Endothelial cell of umbilical vein (primary cell): ENCODE data around the gene CEP89.

Source experiments
- EZH2 ChIP-seq: IDR thresholded peaks from 2 replicates; pipeline ENCODE4 v1.6.1; 2012; ENCODE audit warnings: borderline replicate concordance, low read depth, mild to moderate bottlenecking, moderate library complexity, low read length, inconsistent platforms; ENCODE audit not compliant: severe bottlenecking
- GATA2 ChIP-seq: IDR thresholded peaks from 2 replicates; pipeline ENCODE4 v1.7.0; 2011; ENCODE audit warnings: low read depth, mild to moderate bottlenecking, moderate library complexity, mixed read lengths, low read length; ENCODE audit not compliant: insufficient read length, insufficient read depth
- JUN ChIP-seq: IDR thresholded peaks from 2 replicates; pipeline ENCODE4 v1.6.1; 2011; ENCODE audit warnings: borderline replicate concordance, low read depth; ENCODE audit not compliant: insufficient read length, insufficient read depth
- TF ChIP-seq, protein P1 (sequence below), 2 donors: IDR thresholded peaks; 1 replicate in 1 of 2; 2 replicates in 1 of 2; pipeline ENCODE4 v1.5.1; 2011; ENCODE audit warnings: low read length in 2 of 2, mild to moderate bottlenecking in 2 of 2, moderate library complexity in 2 of 2, control low read depth in 1 of 2, inconsistent platforms in 1 of 2, low read depth in 1 of 2; ENCODE audit not compliant: insufficient read depth in 1 of 2; ENCODE audit errors: extremely low read depth in 1 of 2
- TF ChIP-seq, protein P2 (sequence below): IDR thresholded peaks from 2 replicates; pipeline ENCODE4 v1.6.1; 2011; ENCODE audit not compliant: insufficient read depth, insufficient read length

DNA sequence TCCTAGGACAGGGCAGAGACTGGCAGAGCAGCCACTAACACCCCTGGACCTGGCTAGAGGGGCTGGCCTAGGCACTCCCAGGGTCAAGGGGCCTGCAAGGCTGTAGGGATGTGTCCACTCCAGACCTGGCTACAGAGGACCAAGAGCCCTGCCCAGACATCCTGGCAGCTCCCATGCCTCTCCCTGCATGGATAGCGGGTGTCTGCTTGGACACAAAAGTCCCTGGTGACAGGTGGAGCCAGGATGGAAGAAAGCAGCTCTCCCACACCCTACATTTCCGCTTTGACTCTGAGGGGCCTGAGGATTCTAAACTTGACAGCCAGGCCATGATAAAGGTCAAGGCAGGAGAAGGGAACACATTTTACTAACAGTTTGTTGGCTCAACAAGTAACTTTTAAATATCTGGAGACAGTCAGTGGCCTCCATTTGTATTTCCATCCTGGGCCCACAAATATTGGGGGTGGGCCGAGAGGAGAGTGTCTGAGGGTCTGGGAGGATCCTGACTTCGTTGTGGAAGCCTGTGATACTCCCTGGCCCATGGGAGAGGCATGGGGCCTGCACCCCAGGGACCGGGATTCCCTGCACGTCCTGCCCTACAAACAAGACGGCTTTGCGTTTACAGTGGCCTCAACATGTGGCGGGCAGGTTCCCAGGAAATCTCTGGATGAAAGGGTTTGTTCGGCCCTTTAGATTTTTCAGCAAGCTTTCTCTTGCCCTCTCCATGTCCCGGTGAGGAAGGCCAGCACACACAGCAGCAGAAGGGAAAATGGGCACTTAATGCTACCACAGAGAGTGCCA is 82.4 kb downstream of the CEP89 start:
- no peak for TF ChIP-seq EZH2
- TF ChIP-seq, protein P1, sequence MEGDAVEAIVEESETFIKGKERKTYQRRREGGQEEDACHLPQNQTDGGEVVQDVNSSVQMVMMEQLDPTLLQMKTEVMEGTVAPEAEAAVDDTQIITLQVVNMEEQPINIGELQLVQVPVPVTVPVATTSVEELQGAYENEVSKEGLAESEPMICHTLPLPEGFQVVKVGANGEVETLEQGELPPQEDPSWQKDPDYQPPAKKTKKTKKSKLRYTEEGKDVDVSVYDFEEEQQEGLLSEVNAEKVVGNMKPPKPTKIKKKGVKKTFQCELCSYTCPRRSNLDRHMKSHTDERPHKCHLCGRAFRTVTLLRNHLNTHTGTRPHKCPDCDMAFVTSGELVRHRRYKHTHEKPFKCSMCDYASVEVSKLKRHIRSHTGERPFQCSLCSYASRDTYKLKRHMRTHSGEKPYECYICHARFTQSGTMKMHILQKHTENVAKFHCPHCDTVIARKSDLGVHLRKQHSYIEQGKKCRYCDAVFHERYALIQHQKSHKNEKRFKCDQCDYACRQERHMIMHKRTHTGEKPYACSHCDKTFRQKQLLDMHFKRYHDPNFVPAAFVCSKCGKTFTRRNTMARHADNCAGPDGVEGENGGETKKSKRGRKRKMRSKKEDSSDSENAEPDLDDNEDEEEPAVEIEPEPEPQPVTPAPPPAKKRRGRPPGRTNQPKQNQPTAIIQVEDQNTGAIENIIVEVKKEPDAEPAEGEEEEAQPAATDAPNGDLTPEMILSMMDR (IDR thresholded peaks at IDR 0.05; ENCODE audit: extremely low read depth in 1 of 2, insufficient read depth in 1 of 2, low read depth in 1 of 2, low read length in 2 of 2), result no peak
- no peak for TF ChIP-seq GATA2
- TF ChIP-seq, protein P2, sequence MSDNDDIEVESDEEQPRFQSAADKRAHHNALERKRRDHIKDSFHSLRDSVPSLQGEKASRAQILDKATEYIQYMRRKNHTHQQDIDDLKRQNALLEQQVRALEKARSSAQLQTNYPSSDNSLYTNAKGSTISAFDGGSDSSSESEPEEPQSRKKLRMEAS, result no peak
- TF ChIP-seq JUN, result no peak
